ENCODE measurements around the gene ARMC9. TPM values are rescaled to one million over a fixed set of nuclear protein-coding genes. Genes with fewer than 3 reads are reported as not detected.

ARMC9 gene
- total RNA-seq, 1 experiment from 2014 or later: 3.3 TPM

DNA sequence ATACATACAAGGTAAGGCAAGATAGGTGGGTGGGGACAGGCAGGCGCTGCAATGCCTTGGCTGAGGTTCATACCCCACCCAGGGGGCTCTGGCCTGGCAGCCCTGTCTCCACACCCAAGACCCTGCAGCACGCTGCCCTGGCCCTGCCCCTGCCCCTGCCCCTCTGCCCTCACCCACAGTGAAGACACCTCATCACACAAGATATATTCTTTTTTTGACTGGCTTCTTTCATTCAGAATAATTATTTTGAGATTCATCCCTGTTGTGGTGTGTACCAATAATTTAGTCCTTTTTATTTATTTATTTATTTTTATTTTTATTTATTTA lies 185.6 kb downstream of the ARMC9 start:
- H3K4me1 ChIP-seq: 0 out of 2 replicates have a peak, but pooled peaks cover 5% of the 10 kb centered on the region
- no TSS peak for BruUV-seq (replicated peaks)
- Mint-ChIP-seq H3K27me3 (ENCODE audit: insufficient read depth, unreplicated experiment) (no peaks in the 10 kb centered on the region), H3K27ac (ENCODE audit: unreplicated experiment) (no peak overlapping the region), H3K4me3 (ENCODE audit: unreplicated experiment) (no peak overlapping the region), H3K36me3 (ENCODE audit: insufficient read depth, unreplicated experiment) (no peaks in the 10 kb centered on the region), H3K4me1 (ENCODE audit: low read depth, unreplicated experiment) (no peaks in the 10 kb centered on the region), H3K9me3 (ENCODE audit: unreplicated experiment) (no peaks in the 10 kb centered on the region)
- no peak for DNase-seq
- TF ChIP-seq, protein P1, sequence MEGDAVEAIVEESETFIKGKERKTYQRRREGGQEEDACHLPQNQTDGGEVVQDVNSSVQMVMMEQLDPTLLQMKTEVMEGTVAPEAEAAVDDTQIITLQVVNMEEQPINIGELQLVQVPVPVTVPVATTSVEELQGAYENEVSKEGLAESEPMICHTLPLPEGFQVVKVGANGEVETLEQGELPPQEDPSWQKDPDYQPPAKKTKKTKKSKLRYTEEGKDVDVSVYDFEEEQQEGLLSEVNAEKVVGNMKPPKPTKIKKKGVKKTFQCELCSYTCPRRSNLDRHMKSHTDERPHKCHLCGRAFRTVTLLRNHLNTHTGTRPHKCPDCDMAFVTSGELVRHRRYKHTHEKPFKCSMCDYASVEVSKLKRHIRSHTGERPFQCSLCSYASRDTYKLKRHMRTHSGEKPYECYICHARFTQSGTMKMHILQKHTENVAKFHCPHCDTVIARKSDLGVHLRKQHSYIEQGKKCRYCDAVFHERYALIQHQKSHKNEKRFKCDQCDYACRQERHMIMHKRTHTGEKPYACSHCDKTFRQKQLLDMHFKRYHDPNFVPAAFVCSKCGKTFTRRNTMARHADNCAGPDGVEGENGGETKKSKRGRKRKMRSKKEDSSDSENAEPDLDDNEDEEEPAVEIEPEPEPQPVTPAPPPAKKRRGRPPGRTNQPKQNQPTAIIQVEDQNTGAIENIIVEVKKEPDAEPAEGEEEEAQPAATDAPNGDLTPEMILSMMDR (IDR thresholded peaks at IDR 0.05; ENCODE audit: insufficient read depth in 1 of 2, low read depth in 1 of 2, low read length in 1 of 2, severe bottlenecking in 1 of 2, unreplicated experiment in 1 of 2): no peak
- intact Hi-C loops (cut with micrococcal nuclease; ENCODE audit: unreplicated experiment): no loop called here
- CTCF ChIA-PET: no interaction called here
- no peaks in the 10 kb centered on the region for H3K27me3 ChIP-seq (replicated peaks; ENCODE audit: control insufficient read depth, insufficient read depth, low read length)
- no peaks in the 10 kb centered on the region for H3K9me3 ChIP-seq
- H3K36me3 ChIP-seq (ENCODE audit: control insufficient read depth, insufficient read depth, low read length): no peaks in the 10 kb centered on the region
- POLR2A ChIA-PET: no interaction called here
- H3K4me3 ChIP-seq (ENCODE audit: low read depth, low read length): no peak overlapping the region

DNA sequence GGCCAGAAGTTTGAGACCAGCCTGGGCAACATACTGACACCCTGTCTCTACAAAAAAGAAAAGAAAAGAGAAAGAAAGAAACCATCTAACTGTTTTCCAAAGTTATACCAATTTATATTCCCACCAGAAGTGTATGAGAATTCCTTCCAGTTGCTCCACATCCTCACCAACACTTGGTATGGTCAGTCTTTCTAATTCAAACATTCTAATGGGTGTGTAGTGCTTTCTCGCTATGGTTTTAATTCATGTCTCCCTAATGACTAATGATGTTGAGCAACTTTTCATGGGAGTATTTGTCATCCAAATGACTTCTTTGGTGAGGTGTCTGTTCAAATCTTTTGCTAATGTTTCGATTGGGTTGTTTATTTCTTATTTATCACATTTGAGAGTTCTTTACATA lies 186.5 kb downstream of the ARMC9 start:
- Mint-ChIP-seq H3K27me3 (ENCODE audit: insufficient read depth, unreplicated experiment) (no peaks in the 10 kb centered on the region), H3K4me3 (ENCODE audit: unreplicated experiment) (no peak overlapping the region), H3K9me3 (ENCODE audit: unreplicated experiment) (no peaks in the 10 kb centered on the region), H3K4me1 (ENCODE audit: low read depth, unreplicated experiment) (no peaks in the 10 kb centered on the region), H3K36me3 (ENCODE audit: insufficient read depth, unreplicated experiment) (no peaks in the 10 kb centered on the region), H3K27ac (ENCODE audit: unreplicated experiment) (no peak overlapping the region)
- no TSS peak for BruUV-seq (replicated peaks)
- CTCF ChIA-PET: no interaction called here
- intact Hi-C loops (cut with micrococcal nuclease; ENCODE audit: unreplicated experiment): no loop called here
- H3K27me3 ChIP-seq (replicated peaks; ENCODE audit: control insufficient read depth, insufficient read depth, low read length): no peaks in the 10 kb centered on the region
- H3K36me3 ChIP-seq (ENCODE audit: control insufficient read depth, insufficient read depth, low read length): no peaks in the 10 kb centered on the region
- no peak overlapping the region for H3K4me3 ChIP-seq (ENCODE audit: low read depth, low read length)
- no peak for DNase-seq
- TF ChIP-seq, protein P1 (IDR thresholded peaks at IDR 0.05; ENCODE audit: insufficient read depth in 1 of 2, low read depth in 1 of 2, low read length in 1 of 2, severe bottlenecking in 1 of 2, unreplicated experiment in 1 of 2): no peak
- H3K9me3 ChIP-seq: no peaks in the 10 kb centered on the region
- H3K4me1 ChIP-seq: 0 out of 2 replicates have a peak, but pooled peaks cover 1% of the 10 kb centered on the region
- POLR2A ChIA-PET: no interaction called here

DNA sequence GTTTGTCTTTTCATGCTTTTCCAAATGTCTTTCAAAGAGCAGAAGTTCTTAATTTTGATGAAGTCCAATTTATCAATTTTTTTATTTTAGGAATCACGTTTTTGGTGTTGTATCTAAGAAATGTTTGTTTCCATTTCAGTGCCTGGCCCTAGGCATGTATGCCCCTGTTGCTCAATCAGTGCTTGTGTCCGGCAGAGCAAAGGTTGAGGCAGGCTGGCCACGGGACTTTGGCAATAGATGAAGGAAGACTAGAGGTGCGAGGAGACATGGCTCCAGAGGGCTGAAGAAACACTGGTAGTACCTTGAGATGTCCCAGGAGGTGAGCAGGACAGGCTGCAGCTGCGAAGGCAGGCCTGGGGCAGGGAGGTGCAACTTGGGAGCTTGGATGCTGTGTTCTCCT lies 187.0 kb downstream of the ARMC9 start:
- no peaks in the 10 kb centered on the region for H3K9me3 Mint-ChIP-seq (ENCODE audit: unreplicated experiment)
- H3K4me3 Mint-ChIP-seq (ENCODE audit: unreplicated experiment): no peak overlapping the region
- ChIA-PET CTCF (no interaction called here), POLR2A (no interaction called here)
- H3K27ac Mint-ChIP-seq (ENCODE audit: unreplicated experiment): no peak overlapping the region
- BruUV-seq (replicated peaks): no TSS peak
- TF ChIP-seq, protein P1 (IDR thresholded peaks at IDR 0.05; ENCODE audit: insufficient read depth in 1 of 2, low read depth in 1 of 2, low read length in 1 of 2, severe bottlenecking in 1 of 2, unreplicated experiment in 1 of 2): no peak
- Histone ChIP-seq H3K36me3 (ENCODE audit: control insufficient read depth, insufficient read depth, low read length) (no peaks in the 10 kb centered on the region), H3K9me3 (no peaks in the 10 kb centered on the region), H3K4me3 (ENCODE audit: low read depth, low read length) (no peak overlapping the region), H3K4me1 (no peaks in the 10 kb centered on the region), H3K27me3 (replicated peaks; ENCODE audit: control insufficient read depth, insufficient read depth, low read length) (no peaks in the 10 kb centered on the region)
- intact Hi-C loops (cut with micrococcal nuclease; ENCODE audit: unreplicated experiment): no loop called here
- no peak for DNase-seq
- H3K27me3 Mint-ChIP-seq (ENCODE audit: insufficient read depth, unreplicated experiment): no peaks in the 10 kb centered on the region
- no peaks in the 10 kb centered on the region for H3K4me1 Mint-ChIP-seq (ENCODE audit: low read depth, unreplicated experiment)
- H3K36me3 Mint-ChIP-seq (ENCODE audit: insufficient read depth, unreplicated experiment): no peaks in the 10 kb centered on the region
